Breast epithelium (tissue), 4 donors: ENCODE measurements around the gene HDAC10. TPM values are rescaled to one million over a fixed set of nuclear protein-coding genes. Genes with fewer than 3 reads are reported as not detected.

Source experiments
- DNase-seq, 2 donors: peaks; one replicate each; pipeline ENCODE4 v3.0.0-alpha.2; 2019; ENCODE audit warnings: low spot score in 2 of 2
- H3K27ac ChIP-seq, 2 donors: fragments of 200-600 bp; sonication (generic) in 1 of 2; one replicate each; pipeline ENCODE4 v1.5.1; 2016 to 2019; ENCODE audit warnings: mild to moderate bottlenecking in 1 of 2
- H3K27me3 ChIP-seq, 2 donors: fragments of 200-600 bp; sonication (generic) in 1 of 2; one replicate each; pipeline versions ENCODE4 v1.5.1 to v1.6.0; 2017 to 2019; ENCODE audit warnings: control low read depth in 1 of 2, mild to moderate bottlenecking in 1 of 2
- H3K36me3 ChIP-seq: fragments of 200-600 bp; one replicate; pipeline ENCODE4 v1.5.1; 2019
- H3K4me1 ChIP-seq, 2 donors: fragments of 200-600 bp; sonication (generic); one replicate each; pipeline ENCODE4 v1.5.1; 2016 to 2019; ENCODE audit warnings: control low read depth in 1 of 2
- H3K4me3 ChIP-seq, 3 donors: fragments of 200-600 bp; sonication (generic); 1 replicate in 2 of 3; 2 replicates in 1 of 3; pipeline ENCODE4 v1.5.1; 2016 to 2019; ENCODE audit warnings: mild to moderate bottlenecking in 3 of 3, moderate library complexity in 2 of 3
- H3K9me3 ChIP-seq, 2 donors: fragments of 200-600 bp; sonication (generic) in 1 of 2; one replicate each; pipeline ENCODE4 v1.5.1; 2016 to 2019; ENCODE audit warnings: control low read depth in 1 of 2
- CTCF ChIP-seq, 3 donors: fragments of 450-650 bp; IDR thresholded peaks; one replicate each; pipeline ENCODE4 v1.5.1; 2016 to 2017; ENCODE audit warnings: antibody characterized with exemption in 3 of 3, mild to moderate bottlenecking in 3 of 3, moderate library complexity in 3 of 3
- POLR2A ChIP-seq: fragments of 450-650 bp; IDR thresholded peaks from one replicate; pipeline ENCODE4 v1.6.1; 2016; ENCODE audit warnings: antibody characterized with exemption, mild to moderate bottlenecking, moderate library complexity
- POLR2AphosphoS5 ChIP-seq, 3 donors: sonication (generic); formaldehyde crosslinking; IDR thresholded peaks; one replicate each; pipeline ENCODE4 v1.6.1; 2017; ENCODE audit warnings: antibody characterized with exemption in 3 of 3
- intact Hi-C: fragments of 100-400 bp; cut with DNase I; formaldehyde crosslinking; loops from one replicate; pipeline ENCODE4 v1.15.1; 2023; ENCODE audit warnings: low total_unique reads
- total RNA-seq, 3 donors: library from RNA; depleted of rRNA; stranded (reverse); fragments of >200 nt; gene quantifications; one replicate each; pipeline ENCODE4 v1.1.0, GENCODE V29; 2016

HDAC10 gene
- total RNA-seq, 3 donors from 2014 or later, result 22.9 to 35.7 (median 29.4) TPM

- no peak for DNase-seq
- H3K4me3 ChIP-seq, result no peak overlapping the region
- intact Hi-C loops, result no loop called here
- peaks cover 22% of the 10 kb centered on the region for H3K36me3 ChIP-seq
- peaks cover 0 to 5% of the 10 kb centered on the region in 2 donors for H3K4me1 ChIP-seq
- H3K27me3 ChIP-seq, result no peaks in the 10 kb centered on the region
- H3K9me3 ChIP-seq, result no peaks in the 10 kb centered on the region
- H3K27ac ChIP-seq, result no peak overlapping the region
- TF ChIP-seq POLR2A, result no peak
- no peak for TF ChIP-seq CTCF (IDR thresholded peaks at IDR 0.05)
- TF ChIP-seq POLR2AphosphoS5 (IDR thresholded peaks at IDR 0.05), result no peak
Observed at GRCh38 chr22:50280022-50280707, 29.1 kb upstream of the HDAC10 start.

GRCh38 chr22:50278956-50279619 lies 28.0 kb upstream of the HDAC10 start:
- TF ChIP-seq POLR2AphosphoS5 (IDR thresholded peaks at IDR 0.05), result no peak
- no peak for TF ChIP-seq CTCF (IDR thresholded peaks at IDR 0.05)
- no peak for TF ChIP-seq POLR2A
- intact Hi-C loops, result no loop called here
- no peak overlapping the region for H3K4me3 ChIP-seq
- H3K27ac ChIP-seq, result no peak overlapping the region
- no peak for DNase-seq
- peaks cover 22% of the 10 kb centered on the region for H3K36me3 ChIP-seq
- peaks cover 0 to 5% of the 10 kb centered on the region in 2 donors for H3K4me1 ChIP-seq
- no peaks in the 10 kb centered on the region for H3K9me3 ChIP-seq
- H3K27me3 ChIP-seq, result no peaks in the 10 kb centered on the region

- peaks cover 22% of the 10 kb centered on the region for H3K36me3 ChIP-seq
- intact Hi-C loops, result no loop called here
Observed at GRCh38 chr22:50278461-50278860, 27.4 kb upstream of the HDAC10 start.

GRCh38 chr22:50277761-50278160 lies 26.7 kb upstream of the HDAC10 start:
- H3K4me3 ChIP-seq, result no peak overlapping the region
- H3K4me1 ChIP-seq, result peaks cover 0 to 5% of the 10 kb centered on the region in 2 donors
- no peak for DNase-seq
- H3K27me3 ChIP-seq, result no peaks in the 10 kb centered on the region
- peaks cover 22% of the 10 kb centered on the region for H3K36me3 ChIP-seq
- TF ChIP-seq POLR2A (no peak), CTCF (IDR thresholded peaks at IDR 0.05) (no peak), POLR2AphosphoS5 (IDR thresholded peaks at IDR 0.05) (no peak)
- intact Hi-C loops, result no loop called here
- H3K27ac ChIP-seq, result no peak overlapping the region
- no peaks in the 10 kb centered on the region for H3K9me3 ChIP-seq

More at GRCh38 chr22:50278461-50278860, 27.4 kb upstream of the HDAC10 start:
- no peak for TF ChIP-seq CTCF (IDR thresholded peaks at IDR 0.05)
- no peak for TF ChIP-seq POLR2AphosphoS5 (IDR thresholded peaks at IDR 0.05)
- no peak for TF ChIP-seq POLR2A
- Histone ChIP-seq H3K4me3 (no peak overlapping the region), H3K4me1 (peaks cover 0 to 5% of the 10 kb centered on the region in 2 donors), H3K27me3 (no peaks in the 10 kb centered on the region), H3K9me3 (no peaks in the 10 kb centered on the region), H3K27ac (no peak overlapping the region)
- no peak for DNase-seq

GRCh38 chr22:50276143-50276542 lies 25.1 kb upstream of the HDAC10 start:
- peak overlapping the region in 1 of 2 donors; percentile 58 for H3K27ac ChIP-seq
- intact Hi-C loops, result no loop called here
- no peaks in the 10 kb centered on the region for H3K27me3 ChIP-seq
- peak in 1 of 2 donors; percentile 69 for DNase-seq
- H3K36me3 ChIP-seq, result peaks cover 22% of the 10 kb centered on the region
- peaks cover 4 to 11% of the 10 kb centered on the region in 2 donors for H3K4me1 ChIP-seq
- H3K4me3 ChIP-seq, result no peak overlapping the region
- H3K9me3 ChIP-seq, result no peaks in the 10 kb centered on the region
- TF ChIP-seq POLR2AphosphoS5 (IDR thresholded peaks at IDR 0.05), result no peak
- TF ChIP-seq POLR2A, result no peak
- TF ChIP-seq CTCF (IDR thresholded peaks at IDR 0.05), result no peak
